ENCODE measurements around the gene WWC1. TPM values are rescaled to one million over a fixed set of nuclear protein-coding genes. Genes with fewer than 3 reads are reported as not detected.
"Not testable (repeated sequence)": the region's sequence is repeated elsewhere in the genome, so short reads cannot be mapped to it uniquely, and the experiment has no call there.

WWC1 gene
- total RNA-seq, 1 experiment from 2014 or later = 29.4 TPM

DNA sequence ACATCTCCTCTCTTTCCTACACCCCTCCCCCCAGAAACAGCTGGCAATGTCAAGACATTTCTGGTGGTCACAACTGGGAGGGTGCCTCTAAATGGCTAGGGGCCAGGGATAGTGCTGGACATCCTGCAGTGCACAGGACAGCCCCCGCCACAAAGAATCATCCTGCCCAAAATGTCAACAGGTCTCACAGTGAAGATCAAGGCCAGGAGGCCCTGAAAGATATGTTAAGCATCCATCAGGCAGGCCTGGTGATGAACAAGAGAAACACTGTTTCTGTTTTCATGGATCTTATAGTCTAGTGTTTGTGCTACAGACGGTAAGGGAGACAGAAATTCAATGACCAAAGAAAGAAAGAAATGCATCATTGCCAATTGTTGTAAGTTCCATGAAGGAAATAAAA is 45.9 kb downstream of the WWC1 start:
- Histone ChIP-seq H3K9me3 (ENCODE audit: control insufficient read depth, insufficient read depth, low read depth, low read length) (no peaks in the 10 kb centered on the region), H3K4me3 (ENCODE audit: low read depth in 2 of 2, low read length in 2 of 2) (no peak overlapping the region), H3K4me1 (ENCODE audit: control insufficient read depth, insufficient read depth, low read length) (no peaks in the 10 kb centered on the region), H3K27me3 (ENCODE audit: control insufficient read depth, insufficient read depth, low read length) (no peaks in the 10 kb centered on the region), H3K36me3 (ENCODE audit: control insufficient read depth, insufficient read depth, low read length) (no peaks in the 10 kb centered on the region), H3K27ac (ENCODE audit: low read length) (no peak overlapping the region)
- ChIA-PET POLR2A (no interaction called here), CTCF (no interaction called here)
- DNase-seq (ENCODE audit: low read depth, low spot score) (no peak), ATAC-seq (no peak)
- in situ Hi-C loops (cut with HindIII; ENCODE audit: low pct_unique_long_range_greater_than_20kb, low sequenced_read_pairs) = no loop called here
- BruUV-seq (replicated peaks) = no TSS peak
- TF ChIP-seq, protein P1, sequence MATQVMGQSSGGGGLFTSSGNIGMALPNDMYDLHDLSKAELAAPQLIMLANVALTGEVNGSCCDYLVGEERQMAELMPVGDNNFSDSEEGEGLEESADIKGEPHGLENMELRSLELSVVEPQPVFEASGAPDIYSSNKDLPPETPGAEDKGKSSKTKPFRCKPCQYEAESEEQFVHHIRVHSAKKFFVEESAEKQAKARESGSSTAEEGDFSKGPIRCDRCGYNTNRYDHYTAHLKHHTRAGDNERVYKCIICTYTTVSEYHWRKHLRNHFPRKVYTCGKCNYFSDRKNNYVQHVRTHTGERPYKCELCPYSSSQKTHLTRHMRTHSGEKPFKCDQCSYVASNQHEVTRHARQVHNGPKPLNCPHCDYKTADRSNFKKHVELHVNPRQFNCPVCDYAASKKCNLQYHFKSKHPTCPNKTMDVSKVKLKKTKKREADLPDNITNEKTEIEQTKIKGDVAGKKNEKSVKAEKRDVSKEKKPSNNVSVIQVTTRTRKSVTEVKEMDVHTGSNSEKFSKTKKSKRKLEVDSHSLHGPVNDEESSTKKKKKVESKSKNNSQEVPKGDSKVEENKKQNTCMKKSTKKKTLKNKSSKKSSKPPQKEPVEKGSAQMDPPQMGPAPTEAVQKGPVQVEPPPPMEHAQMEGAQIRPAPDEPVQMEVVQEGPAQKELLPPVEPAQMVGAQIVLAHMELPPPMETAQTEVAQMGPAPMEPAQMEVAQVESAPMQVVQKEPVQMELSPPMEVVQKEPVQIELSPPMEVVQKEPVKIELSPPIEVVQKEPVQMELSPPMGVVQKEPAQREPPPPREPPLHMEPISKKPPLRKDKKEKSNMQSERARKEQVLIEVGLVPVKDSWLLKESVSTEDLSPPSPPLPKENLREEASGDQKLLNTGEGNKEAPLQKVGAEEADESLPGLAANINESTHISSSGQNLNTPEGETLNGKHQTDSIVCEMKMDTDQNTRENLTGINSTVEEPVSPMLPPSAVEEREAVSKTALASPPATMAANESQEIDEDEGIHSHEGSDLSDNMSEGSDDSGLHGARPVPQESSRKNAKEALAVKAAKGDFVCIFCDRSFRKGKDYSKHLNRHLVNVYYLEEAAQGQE (IDR thresholded peaks at IDR 0.05; ENCODE audit: insufficient read depth in 1 of 2, low read depth in 2 of 2, low read length in 1 of 2) = no peak
- TF ChIP-seq SIN3A (IDR thresholded peaks at IDR 0.05; ENCODE audit: borderline replicate concordance, insufficient read depth, low read depth, low read length) (no peak), POLR2AphosphoS5 (IDR thresholded peaks at IDR 0.05; ENCODE audit: low read depth, low read length) (no peak), TCF7L2 (IDR thresholded peaks at IDR 0.05; ENCODE audit: low read depth, low read length) (no peak)
- TF ChIP-seq, protein P2, sequence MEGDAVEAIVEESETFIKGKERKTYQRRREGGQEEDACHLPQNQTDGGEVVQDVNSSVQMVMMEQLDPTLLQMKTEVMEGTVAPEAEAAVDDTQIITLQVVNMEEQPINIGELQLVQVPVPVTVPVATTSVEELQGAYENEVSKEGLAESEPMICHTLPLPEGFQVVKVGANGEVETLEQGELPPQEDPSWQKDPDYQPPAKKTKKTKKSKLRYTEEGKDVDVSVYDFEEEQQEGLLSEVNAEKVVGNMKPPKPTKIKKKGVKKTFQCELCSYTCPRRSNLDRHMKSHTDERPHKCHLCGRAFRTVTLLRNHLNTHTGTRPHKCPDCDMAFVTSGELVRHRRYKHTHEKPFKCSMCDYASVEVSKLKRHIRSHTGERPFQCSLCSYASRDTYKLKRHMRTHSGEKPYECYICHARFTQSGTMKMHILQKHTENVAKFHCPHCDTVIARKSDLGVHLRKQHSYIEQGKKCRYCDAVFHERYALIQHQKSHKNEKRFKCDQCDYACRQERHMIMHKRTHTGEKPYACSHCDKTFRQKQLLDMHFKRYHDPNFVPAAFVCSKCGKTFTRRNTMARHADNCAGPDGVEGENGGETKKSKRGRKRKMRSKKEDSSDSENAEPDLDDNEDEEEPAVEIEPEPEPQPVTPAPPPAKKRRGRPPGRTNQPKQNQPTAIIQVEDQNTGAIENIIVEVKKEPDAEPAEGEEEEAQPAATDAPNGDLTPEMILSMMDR (IDR thresholded peaks at IDR 0.05) = no peak
- intact Hi-C loops (cut with micrococcal nuclease; ENCODE audit: unreplicated experiment) = no loop called here

DNA sequence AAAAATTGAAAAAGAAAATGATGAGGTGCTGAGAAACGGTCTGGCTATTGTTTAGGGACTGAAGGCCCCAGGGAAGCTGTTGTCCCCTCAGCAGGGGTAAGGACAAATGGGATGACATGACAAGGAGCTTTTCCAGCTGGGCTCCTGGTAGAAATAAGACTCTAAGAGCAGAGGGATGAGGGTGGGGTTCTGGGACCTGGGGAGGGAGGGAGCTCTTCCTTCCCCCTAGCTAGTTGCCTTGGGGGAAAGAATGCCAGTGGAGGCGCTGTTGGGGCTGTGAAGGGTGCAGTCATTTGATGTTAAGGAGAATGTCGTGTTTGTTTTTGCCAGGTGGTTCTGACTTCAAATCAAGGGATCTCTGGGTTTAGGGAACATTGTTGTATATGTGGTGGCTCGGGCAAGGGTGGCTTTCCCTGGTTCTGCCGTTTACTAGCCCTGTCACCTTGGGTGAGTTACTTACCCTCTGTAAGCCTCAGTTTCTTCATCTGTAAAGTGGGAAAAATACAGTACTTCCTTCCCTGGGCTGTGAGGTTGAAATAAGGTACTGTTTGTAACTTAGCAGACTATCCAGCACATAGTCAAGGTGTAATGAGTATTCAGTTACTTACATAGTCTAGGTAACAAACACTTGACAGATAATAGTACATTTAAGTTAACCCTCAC is 47.8 kb downstream of the WWC1 start:
- ChIA-PET CTCF (interaction anchor here (0.5 to 0.6 kb wide), 2 partner anchors 27 to 48 kb away, joined by 3 to 4 read pairs; no protein-coding TSS in a partner anchor), POLR2A (no interaction called here)
- Histone ChIP-seq H3K4me3 (ENCODE audit: low read depth in 2 of 2, low read length in 2 of 2) (no peak overlapping the region), H3K27me3 (ENCODE audit: control insufficient read depth, insufficient read depth, low read length) (no peaks in the 10 kb centered on the region), H3K27ac (ENCODE audit: low read length) (no peak overlapping the region), H3K9me3 (ENCODE audit: control insufficient read depth, insufficient read depth, low read depth, low read length) (no peaks in the 10 kb centered on the region), H3K36me3 (ENCODE audit: control insufficient read depth, insufficient read depth, low read length) (no peaks in the 10 kb centered on the region), H3K4me1 (ENCODE audit: control insufficient read depth, insufficient read depth, low read length) (no peaks in the 10 kb centered on the region)
- in situ Hi-C loops (cut with HindIII; ENCODE audit: low pct_unique_long_range_greater_than_20kb, low sequenced_read_pairs) (no loop called here), intact Hi-C loops (cut with micrococcal nuclease; ENCODE audit: unreplicated experiment) (no loop called here)
- no TSS peak for BruUV-seq (replicated peaks)
- no peak for TF ChIP-seq SIN3A (IDR thresholded peaks at IDR 0.05; ENCODE audit: borderline replicate concordance, insufficient read depth, low read depth, low read length)
- TF ChIP-seq, protein P2 (IDR thresholded peaks at IDR 0.05) = no peak
- no peak for TF ChIP-seq TCF7L2 (IDR thresholded peaks at IDR 0.05; ENCODE audit: low read depth, low read length)
- TF ChIP-seq, protein P1 (IDR thresholded peaks at IDR 0.05; ENCODE audit: insufficient read depth in 1 of 2, low read depth in 2 of 2, low read length in 1 of 2) = no peak
- TF ChIP-seq POLR2AphosphoS5 (IDR thresholded peaks at IDR 0.05; ENCODE audit: low read depth, low read length) = no peak
- ATAC-seq (no peak), DNase-seq (ENCODE audit: low read depth, low spot score) (no peak)

DNA sequence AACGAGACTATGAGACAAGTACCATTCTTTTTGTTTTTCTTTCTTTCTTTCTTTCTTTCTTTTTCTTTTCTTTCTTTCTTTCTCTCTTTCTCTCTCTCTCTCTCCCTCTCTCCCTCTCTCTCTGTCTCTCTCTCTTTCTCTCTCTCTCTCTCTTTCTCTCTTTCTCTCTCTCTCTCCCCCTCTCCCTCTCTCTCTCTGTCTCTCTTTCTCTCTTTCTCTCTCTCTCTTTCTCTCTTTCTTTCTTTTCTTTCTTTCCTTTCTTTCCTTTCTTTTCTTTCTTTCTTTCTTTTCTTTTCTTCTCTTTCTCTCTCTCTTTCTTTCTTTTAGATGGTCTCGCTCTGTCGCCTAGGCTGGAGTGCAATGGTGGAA is 48.3 kb downstream of the WWC1 start:
- H3K4me3 ChIP-seq (ENCODE audit: low read depth in 2 of 2, low read length in 2 of 2); H3K36me3 ChIP-seq (ENCODE audit: control insufficient read depth, insufficient read depth, low read length); ATAC-seq; H3K4me1 ChIP-seq (ENCODE audit: control insufficient read depth, insufficient read depth, low read length); H3K27me3 ChIP-seq (ENCODE audit: control insufficient read depth, insufficient read depth, low read length); H3K27ac ChIP-seq (ENCODE audit: low read length); BruUV-seq (replicated peaks); intact Hi-C loops (cut with micrococcal nuclease; ENCODE audit: unreplicated experiment); in situ Hi-C loops (cut with HindIII; ENCODE audit: low pct_unique_long_range_greater_than_20kb, low sequenced_read_pairs); POLR2A ChIA-PET; H3K9me3 ChIP-seq (ENCODE audit: control insufficient read depth, insufficient read depth, low read depth, low read length); DNase-seq (ENCODE audit: low read depth, low spot score): not testable (repeated sequence)
- CTCF ChIA-PET = interaction anchor here (0.5 kb wide), 1 partner anchor 49 kb away, joined by 3 read pairs; no protein-coding TSS in a partner anchor

Measured in Panc1 (cell line).